Endothelial cell of umbilical vein (primary cell): Measurements from ENCODE around the gene CYB561A3.

ENCODE experiments used
- CTCF ChIP-seq, 2 donors: IDR thresholded peaks; 1 replicate in 1 of 2; 2 replicates in 1 of 2; pipeline ENCODE4 v1.5.1; 2011; ENCODE audit warnings: low read length in 2 of 2, mild to moderate bottlenecking in 2 of 2, moderate library complexity in 2 of 2, control low read depth in 1 of 2, inconsistent platforms in 1 of 2, low read depth in 1 of 2; ENCODE audit not compliant: insufficient read depth in 1 of 2; ENCODE audit errors: extremely low read depth in 1 of 2
- POLR2A ChIP-seq: IDR thresholded peaks from 2 replicates; pipeline ENCODE4 v1.6.1; 2012; ENCODE audit warnings: low read depth, mild to moderate bottlenecking, control low read depth, low read length
- POLR2AphosphoS5 ChIP-seq: IDR thresholded peaks from 2 replicates; pipeline ENCODE4 v1.6.1; 2012; ENCODE audit warnings: low read depth, mild to moderate bottlenecking, control low read depth, low read length, moderate library complexity; ENCODE audit not compliant: insufficient read depth

GRCh38 chr11:61375761-61376108 lies 14.1 kb upstream of the CYB561A3 start:
- TF ChIP-seq POLR2A (no peak), POLR2AphosphoS5 (no peak), CTCF (IDR thresholded peaks at IDR 0.05; ENCODE audit: extremely low read depth in 1 of 2, insufficient read depth in 1 of 2, low read depth in 1 of 2, low read length in 2 of 2) (no peak)
